ENCODE measurements around the gene ABAT.
"Not testable (repeated sequence)": the region's sequence is repeated elsewhere in the genome, so short reads cannot be mapped to it uniquely, and the experiment has no call there.

ABAT gene

DNA sequence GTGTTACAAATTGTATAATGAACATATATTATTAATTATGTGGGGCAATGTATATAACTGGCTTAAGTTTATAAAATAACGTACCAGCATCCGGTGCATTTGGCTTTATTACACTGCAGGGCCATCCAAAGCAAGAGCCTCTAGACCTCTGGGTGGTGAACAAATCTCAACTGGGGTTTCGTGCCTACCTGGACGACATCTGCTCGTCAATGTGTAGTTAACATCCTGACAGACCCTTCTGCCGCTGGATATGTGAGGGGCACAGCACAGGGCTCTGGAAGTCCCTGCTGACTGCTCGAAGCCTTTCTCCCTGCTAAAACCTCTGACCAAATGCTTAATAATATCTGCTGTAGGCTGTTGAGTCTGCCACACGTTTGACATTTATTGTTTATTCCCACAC, 120.7 kb downstream of the ABAT start:
- DNase-seq = no peak

DNA sequence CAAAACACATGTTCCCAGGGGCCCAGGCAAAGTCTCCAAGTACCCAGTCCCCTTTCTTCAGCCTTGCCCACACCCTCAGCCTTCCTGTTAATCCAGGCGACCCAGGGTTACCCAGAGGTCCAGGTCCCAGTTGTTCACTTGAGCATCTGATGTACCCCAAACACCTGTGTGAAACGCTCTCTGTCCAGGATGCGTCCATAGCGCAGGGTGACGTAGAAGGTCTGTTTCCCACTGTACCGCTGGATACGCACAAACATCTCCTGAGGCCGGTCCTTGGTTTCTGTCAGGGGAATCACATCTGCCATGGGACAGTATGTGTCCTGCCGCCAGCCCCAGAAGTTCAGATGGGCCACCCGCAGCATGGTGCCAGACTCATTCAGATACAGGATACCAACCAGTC, 121.4 kb downstream of the ABAT start:
- no peak for DNase-seq

- no peak for DNase-seq
These were observed 122.3 kb downstream of the ABAT start for GRCh38 chr16:8796469-8797363.

DNA sequence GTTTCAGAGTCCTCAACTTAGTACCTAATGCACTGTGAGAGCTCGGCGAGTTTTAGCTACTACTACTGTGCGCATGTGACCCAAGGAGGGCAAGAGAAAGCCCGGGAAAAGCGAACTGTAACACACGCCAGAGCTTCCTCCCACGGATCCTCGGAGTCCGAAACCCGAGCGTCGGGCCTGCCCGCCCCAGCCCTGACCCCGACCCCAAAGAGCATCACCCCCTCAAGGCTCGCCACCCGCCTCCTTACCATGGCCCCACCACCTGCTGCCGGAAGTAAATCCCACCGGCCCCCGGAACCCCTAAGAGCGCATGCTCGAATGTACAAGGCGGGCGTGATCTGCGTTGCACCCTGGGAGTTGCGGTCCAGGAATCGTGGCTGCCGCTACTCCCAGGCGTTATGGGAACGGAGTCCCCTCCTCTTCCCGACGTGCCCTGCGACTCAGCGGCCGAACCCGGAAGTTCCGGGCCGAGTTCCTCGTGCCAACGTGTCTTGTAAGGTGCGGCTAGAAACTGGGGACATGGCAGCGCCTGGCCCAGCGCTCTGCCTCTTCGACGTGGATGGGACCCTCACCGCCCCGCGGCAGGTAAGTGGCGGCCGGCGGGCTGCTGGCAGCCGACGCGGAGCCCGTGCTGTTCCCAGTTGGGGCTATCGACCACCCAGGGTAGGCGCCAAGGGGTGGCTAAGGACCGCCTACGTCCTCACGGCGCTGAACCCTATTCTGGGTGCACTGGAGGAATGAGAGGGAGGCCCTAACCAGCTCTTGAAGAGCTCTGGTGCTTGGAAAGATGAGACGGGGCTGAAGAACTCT, 123.2 kb downstream of the ABAT start, which contains the start of the genes PMM2 and TMEM186:
Gene PMM2 (plus strand): TSS at position 476 of the 810 bp plus-strand sequence. CDS start 44 bp downstream, at position 520.
Gene TMEM186 (minus strand): TSS at position 276 of the 810 bp plus-strand sequence. CDS start 25 bp downstream, at position 251.
- peak; percentile 95 for DNase-seq

DNA sequence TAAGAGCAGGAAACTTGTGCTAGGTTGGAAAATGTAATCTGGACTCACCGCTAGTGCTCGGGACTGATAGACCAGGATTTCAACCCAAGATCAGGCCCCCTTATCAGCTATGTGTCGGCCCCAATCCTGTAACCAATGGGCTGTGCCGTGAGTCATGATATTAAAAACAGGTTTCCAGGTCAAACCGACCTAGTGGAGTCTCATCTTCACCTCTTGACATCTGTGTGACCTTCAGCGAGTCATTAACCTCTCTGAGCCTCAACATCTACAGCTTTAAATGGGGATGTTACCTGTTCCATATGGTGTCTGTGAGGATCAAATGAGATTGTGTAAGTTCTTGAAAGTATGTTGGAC, 123.7 kb downstream of the ABAT start:
- DNase-seq = no peak

DNA sequence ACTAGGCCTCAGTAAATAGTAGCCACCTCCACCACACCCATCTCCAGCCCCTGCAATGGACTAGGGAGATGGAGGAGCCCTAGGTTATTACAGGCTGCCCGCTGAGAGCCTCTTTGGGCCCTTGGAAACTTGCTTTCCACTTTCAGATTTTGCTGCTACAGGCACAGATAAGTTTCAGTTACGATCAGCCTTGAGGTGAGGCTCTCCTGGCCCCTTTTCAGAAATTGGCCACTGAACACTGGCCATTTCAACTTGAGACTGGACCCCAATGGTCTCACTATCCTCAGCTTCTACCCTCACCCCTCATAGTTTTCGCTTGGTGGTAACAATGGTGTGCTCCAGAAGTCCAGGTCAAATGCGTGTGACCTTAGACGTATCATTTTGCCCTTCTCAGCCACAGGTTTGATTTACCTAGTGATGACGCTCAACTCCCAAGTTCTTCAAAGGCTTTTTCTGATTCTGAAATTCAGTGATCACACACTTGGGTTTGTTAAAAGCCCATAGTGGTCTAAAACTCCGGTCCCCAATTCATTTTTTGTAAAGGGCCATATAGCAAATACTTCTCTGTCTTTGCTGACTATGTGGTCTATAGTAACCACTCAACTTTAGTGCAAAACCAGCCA, 124.2 kb downstream of the ABAT start:
- no peak for DNase-seq

DNA sequence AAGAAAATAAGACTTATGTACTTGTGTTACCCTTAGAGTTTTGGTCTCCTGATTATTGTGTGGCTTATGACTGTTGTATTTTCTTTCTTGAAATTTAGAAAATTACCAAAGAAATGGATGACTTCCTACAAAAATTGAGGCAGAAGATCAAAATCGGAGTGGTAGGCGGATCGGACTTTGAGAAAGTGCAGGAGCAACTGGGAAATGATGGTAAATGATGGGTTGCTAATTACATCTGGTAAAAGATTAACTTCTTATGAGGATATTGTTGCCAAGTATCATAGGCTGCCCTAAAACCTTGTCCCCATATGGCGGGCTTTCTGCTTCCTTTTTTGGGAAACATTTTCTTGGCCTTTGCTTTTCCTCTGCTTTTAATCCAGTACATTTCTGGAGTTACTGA, 127.3 kb downstream of the ABAT start:
- no peak for DNase-seq

DNA sequence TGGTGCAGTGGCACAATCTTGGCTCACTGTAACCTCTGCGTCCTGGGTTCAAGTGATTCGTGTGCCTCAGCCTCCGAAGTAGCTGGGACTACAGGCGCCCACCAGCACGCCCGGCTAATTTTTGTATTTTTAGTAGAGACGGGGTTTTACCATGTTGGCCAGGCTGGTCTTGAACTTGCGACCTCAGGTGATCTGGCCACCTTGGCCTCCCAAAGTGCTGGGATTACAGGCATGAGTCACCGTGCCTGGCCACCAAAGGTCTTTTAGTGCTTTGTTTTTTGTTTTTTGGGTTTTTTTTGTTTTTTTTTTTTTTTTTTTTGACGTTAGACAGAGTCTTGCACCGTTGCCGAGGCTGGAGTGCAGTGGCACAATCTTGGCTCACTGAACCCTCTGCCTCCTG, 129.3 kb downstream of the ABAT start:
- not testable (repeated sequence) for DNase-seq

DNA sequence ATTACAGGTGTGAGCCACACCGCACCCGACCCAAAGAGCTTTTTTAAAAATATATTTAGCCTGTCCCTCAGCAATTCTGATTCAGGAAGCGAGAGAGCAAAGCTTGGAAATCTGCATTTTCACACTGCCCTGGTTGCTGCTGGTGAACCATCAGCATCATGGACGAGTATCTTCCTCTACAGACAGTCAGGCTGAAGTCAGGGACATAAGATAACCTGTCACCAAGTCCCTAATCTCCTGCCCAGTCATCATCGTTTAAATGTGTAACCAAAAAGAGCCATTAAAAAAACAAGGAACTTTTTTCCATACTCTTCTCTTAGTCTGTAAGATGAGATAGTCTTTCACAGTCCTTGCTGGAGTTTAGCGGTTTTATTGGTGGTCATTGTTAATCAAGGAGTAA, 129.9 kb downstream of the ABAT start:
- no peak for DNase-seq

- DNase-seq = no peak
These were observed 132.0 kb downstream of the ABAT start for GRCh38 chr16:8806272-8806983.

- DNase-seq = no peak
These were observed 132.8 kb downstream of the ABAT start for GRCh38 chr16:8807189-8807588.

DNA sequence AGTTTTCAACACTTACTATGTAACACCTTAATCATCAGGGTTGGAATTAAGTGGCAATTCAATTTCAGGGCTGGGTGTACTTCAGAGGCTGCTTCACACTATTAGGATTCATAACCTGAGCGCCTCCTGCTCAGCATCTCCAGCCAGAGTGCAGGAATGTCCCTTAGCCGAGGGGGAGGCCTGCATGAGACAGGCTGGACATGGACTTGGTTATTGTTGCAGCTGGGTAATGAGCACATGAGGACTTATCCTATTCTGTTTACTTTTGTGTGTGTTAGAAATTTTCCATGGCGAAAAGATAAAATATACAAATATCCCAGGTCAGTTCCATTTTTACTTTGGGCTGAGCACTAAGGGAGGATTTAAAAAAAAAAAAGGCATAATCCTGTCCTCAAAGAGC, 133.6 kb downstream of the ABAT start:
- no peak for DNase-seq

- no peak for DNase-seq
These were observed 134.4 kb downstream of the ABAT start for GRCh38 chr16:8808613-8809353.

GRCh38 chr16:8812162-8812843, 137.9 kb downstream of the ABAT start:
- DNase-seq = no peak

GRCh38 chr16:8814095-8814806, 139.8 kb downstream of the ABAT start:
- no peak for DNase-seq

GRCh38 chr16:8816967-8817655, 142.7 kb downstream of the ABAT start:
- DNase-seq = no peak

GRCh38 chr16:8818504-8819270, 144.3 kb downstream of the ABAT start:
- no peak for DNase-seq

GRCh38 chr16:8819411-8820034, 145.1 kb downstream of the ABAT start:
- DNase-seq = no peak

GRCh38 chr16:8822403-8822802, 148.0 kb downstream of the ABAT start:
- no peak for DNase-seq

Data from NCI-H1092 treated with DMSO at 0.1 percent for 48 hours (cell line).